ENCODE measurements around the gene SLFN11.
A peak's percentile ranks its signal among the peaks of the same experiment; 100 is the strongest.
"Not testable (repeated sequence)": the region's sequence is repeated elsewhere in the genome, so short reads cannot be mapped to it uniquely, and the experiment has no call there.

The SLFN11 gene

GRCh38 chr17:35373534-35373983 lies at the start of gene SLFN11:
Gene SLFN11 (minus strand): TSS chr17:35373621. CDS start chr17:35363807, 9,814 bp downstream.
- DNase-seq, result peak; percentile 57

- not testable (repeated sequence) for DNase-seq
Measured at GRCh38 chr17:35421069-35421468, 47.6 kb upstream of the SLFN11 start.

- no peak for DNase-seq
Measured at GRCh38 chr17:35416659-35417058, 43.2 kb upstream of the SLFN11 start.

- not testable (repeated sequence) for DNase-seq
Measured at GRCh38 chr17:35414707-35415106, 41.3 kb upstream of the SLFN11 start.

- no peak for DNase-seq
Measured at GRCh38 chr17:35414247-35414646, 40.8 kb upstream of the SLFN11 start.

- DNase-seq, result no peak
Measured at GRCh38 chr17:35407531-35407930, 34.1 kb upstream of the SLFN11 start.

- DNase-seq, result no peak
Measured at GRCh38 chr17:35406568-35406967, 33.1 kb upstream of the SLFN11 start.

- no peak for DNase-seq
Measured at GRCh38 chr17:35404360-35404759, 30.9 kb upstream of the SLFN11 start.

GRCh38 chr17:35393783-35394182 lies 20.4 kb upstream of the SLFN11 start:
- not testable (repeated sequence) for DNase-seq

GRCh38 chr17:35390663-35391062 lies 17.2 kb upstream of the SLFN11 start:
- DNase-seq, result no peak

- DNase-seq, result no peak
Measured at GRCh38 chr17:35390156-35390555, 16.7 kb upstream of the SLFN11 start.

GRCh38 chr17:35387496-35387895 lies 14.1 kb upstream of the SLFN11 start:
- DNase-seq, result no peak

- DNase-seq, result no peak
Measured at GRCh38 chr17:35377706-35378105, 4.3 kb upstream of the SLFN11 start.

- no peak for DNase-seq
Measured at GRCh38 chr17:35377068-35377467, 3.6 kb upstream of the SLFN11 start.

- no peak for DNase-seq
Measured at GRCh38 chr17:35376245-35376644, 2.8 kb upstream of the SLFN11 start.

- no peak for DNase-seq
Measured at GRCh38 chr17:35374766-35375344, 1.4 kb upstream of the SLFN11 start.

- DNase-seq, result peak; percentile 60
Measured at GRCh38 chr17:35373984-35374765, 754 bp upstream of the SLFN11 start.

- peak; percentile 59 for DNase-seq
Measured at GRCh38 chr17:35372846-35373533, 431 bp downstream of the SLFN11 start.

GRCh38 chr17:35371934-35372333 lies 1.5 kb downstream of the SLFN11 start:
- DNase-seq, result no peak

- no peak for DNase-seq
Measured at GRCh38 chr17:35368081-35368830, 5.2 kb downstream of the SLFN11 start.

GRCh38 chr17:35361027-35361426 lies 12.4 kb downstream of the SLFN11 start:
- no peak for DNase-seq

- DNase-seq, result no peak
Measured at GRCh38 chr17:35359398-35359797, 14.0 kb downstream of the SLFN11 start.

- no peak for DNase-seq
Measured at GRCh38 chr17:35352284-35352683, 21.1 kb downstream of the SLFN11 start.

Data from islet precursor cell (in vitro differentiated cells).